ENCODE data around the gene NR1D1. TPM values are rescaled to one million over a fixed set of nuclear protein-coding genes. Genes with fewer than 3 reads are reported as not detected.

The NR1D1 gene
- total RNA-seq, 1 donor from 2014 or later, result 20.1 TPM

- peak overlapping the region; percentile 100 for H3K4me3 ChIP-seq
- peak; percentile 37 for DNase-seq
- TF ChIP-seq CTCF (IDR thresholded peaks at IDR 0.05), result no peak
- H3K27me3 ChIP-seq (ENCODE audit: low read depth), result no peaks in the 10 kb centered on the region
- ATAC-seq, result no peak
- peaks cover 74% of the 10 kb centered on the region for H3K4me1 ChIP-seq
- no peaks in the 10 kb centered on the region for H3K9me3 ChIP-seq
- intact Hi-C loops (cut with DNase I), result no loop called here
- H3K36me3 ChIP-seq, result no peaks in the 10 kb centered on the region
- H3K27ac ChIP-seq, result peak overlapping the region; percentile 68
Measured at GRCh38 chr17:40065769-40066510, 34.4 kb downstream of the NR1D1 start.

GRCh38 chr17:40064971-40065768 lies 35.2 kb downstream of the NR1D1 start:
- no peak for TF ChIP-seq CTCF (IDR thresholded peaks at IDR 0.05)
- Histone ChIP-seq H3K27ac (peak overlapping the region; percentile 68), H3K9me3 (no peaks in the 10 kb centered on the region), H3K36me3 (no peaks in the 10 kb centered on the region), H3K4me1 (peaks cover 66% of the 10 kb centered on the region), H3K27me3 (ENCODE audit: low read depth) (no peaks in the 10 kb centered on the region), H3K4me3 (peak overlapping the region; percentile 100)
- ATAC-seq (no peak), DNase-seq (peak; percentile 40)
- intact Hi-C loops (cut with DNase I), result no loop called here

- Histone ChIP-seq H3K4me1 (peaks cover 57% of the 10 kb centered on the region), H3K27me3 (ENCODE audit: low read depth) (no peaks in the 10 kb centered on the region), H3K27ac (peak overlapping the region; percentile 97), H3K9me3 (no peaks in the 10 kb centered on the region), H3K4me3 (peak overlapping the region; percentile 100), H3K36me3 (no peaks in the 10 kb centered on the region)
- intact Hi-C loops (cut with DNase I), result no loop called here
- ATAC-seq (no peak), DNase-seq (peak; percentile 64)
- TF ChIP-seq CTCF (IDR thresholded peaks at IDR 0.05), result no peak
Measured at GRCh38 chr17:40063901-40064531, 36.4 kb downstream of the NR1D1 start.

- no peaks in the 10 kb centered on the region for H3K9me3 ChIP-seq
Measured at GRCh38 chr17:40063187-40063771, 37.1 kb downstream of the NR1D1 start.

More at GRCh38 chr17:40063187-40063771, 37.1 kb downstream of the NR1D1 start:
- Histone ChIP-seq H3K4me3 (peak overlapping the region; percentile 100), H3K4me1 (peaks cover 59% of the 10 kb centered on the region), H3K27ac (peak overlapping the region; percentile 97), H3K27me3 (ENCODE audit: low read depth) (no peaks in the 10 kb centered on the region), H3K36me3 (no peaks in the 10 kb centered on the region)
- DNase-seq (peak; percentile 85), ATAC-seq (peak; percentile 71 to 78)
- intact Hi-C loops (cut with DNase I), result no loop called here
- TF ChIP-seq CTCF (IDR thresholded peaks at IDR 0.05), result no peak

All from lower lobe of right lung (tissue), 2 donors.